Activated CD4-positive, alpha-beta T cell treated with anti-CD3 and anti-CD28 coated beads, Interleukin-2, amount 50 U/mL, for 24 hours (primary cell): ENCODE measurements around the gene ETS1.

ENCODE experiments used
- DNase-seq, 2 donors: peaks; one replicate each; pipeline ENCODE4 v3.0.0-alpha.2; 2020; ENCODE audit warnings: low read depth in 1 of 2, low spot score in 1 of 2

ETS1 gene

GRCh38 chr11:128595221-128595620 lies 7.9 kb upstream of the ETS1 start:
- no peak for DNase-seq

- DNase-seq = no peak
These were observed 6.9 kb upstream of the ETS1 start for GRCh38 chr11:128594226-128594625.

GRCh38 chr11:128593281-128593680 lies 5.9 kb upstream of the ETS1 start:
- DNase-seq = no peak

- DNase-seq = no peak
These were observed 5.1 kb upstream of the ETS1 start for GRCh38 chr11:128592454-128592853.

- DNase-seq = no peak
These were observed 3.2 kb upstream of the ETS1 start for GRCh38 chr11:128590587-128590986.

- no peak for DNase-seq
These were observed 2.6 kb upstream of the ETS1 start for GRCh38 chr11:128589998-128590397.

GRCh38 chr11:128588093-128588492 lies 735 bp upstream of the ETS1 start:
- no peak for DNase-seq

GRCh38 chr11:128586689-128587088 lies 669 bp downstream of the ETS1 start:
- DNase-seq = no peak

GRCh38 chr11:128585498-128586238 lies 1.7 kb downstream of the ETS1 start:
- DNase-seq = no peak

GRCh38 chr11:128584253-128584652 lies 3.1 kb downstream of the ETS1 start:
- no peak for DNase-seq

- no peak for DNase-seq
These were observed 4.6 kb downstream of the ETS1 start for GRCh38 chr11:128582496-128583366.

- no peak for DNase-seq
These were observed 5.6 kb downstream of the ETS1 start for GRCh38 chr11:128581561-128582272.

- no peak for DNase-seq
These were observed 6.7 kb downstream of the ETS1 start for GRCh38 chr11:128580612-128581011.

GRCh38 chr11:128579798-128580504 lies 7.4 kb downstream of the ETS1 start:
- DNase-seq = peak in 1 of 2 donors; percentile 27

- no peak for DNase-seq
These were observed 10.8 kb downstream of the ETS1 start for GRCh38 chr11:128576555-128576954.

GRCh38 chr11:128575961-128576350 lies 11.4 kb downstream of the ETS1 start:
- no peak for DNase-seq

- DNase-seq = no peak
These were observed 12.0 kb downstream of the ETS1 start for GRCh38 chr11:128575174-128575960.

- DNase-seq = no peak
These were observed 12.8 kb downstream of the ETS1 start for GRCh38 chr11:128574576-128575011.

- DNase-seq = no peak
These were observed 13.7 kb downstream of the ETS1 start for GRCh38 chr11:128573638-128574037.

GRCh38 chr11:128572965-128573364 lies 14.4 kb downstream of the ETS1 start:
- no peak for DNase-seq
